Naive thymus-derived CD8-positive, alpha-beta T cell (primary cell): Measurements from ENCODE around the gene IL17A. TPM values are rescaled to one million over a fixed set of nuclear protein-coding genes. Genes with fewer than 3 reads are reported as not detected.

ENCODE experiments used
- ATAC-seq, 2 donors: fragments of 150-1000 bp; cut with Tn5 transposase in 1 of 2; sonication (Bioruptor Pico), chemical (Tn5 transposase) in 1 of 2; 1 replicate in 1 of 2; 2 replicates in 1 of 2; pipeline ENCODE4 v1.10.0; 2021; ENCODE audit warnings: mild to moderate bottlenecking in 2 of 2, moderate library complexity in 2 of 2
- POLR2A ChIA-PET: fragments of 350-600 bp; sonication (Branson Sonifier 250); formaldehyde crosslinking; loops from one replicate; lab custom pipeline; 2021; ENCODE audit warnings: antibody characterized with exemption; lab: Charles Lee
- DNase-seq, 10 donors: peaks; one replicate each; pipeline versions ENCODE4 v3.0.0 to v3.0.0-alpha.2; 2020 to 2022
- H3K27ac Mint-ChIP-seq, 10 donors: one replicate each; pipeline ENCODE4 v1.8.0; 2020 to 2022; ENCODE audit warnings: mild to moderate bottlenecking in 10 of 10, mixed read lengths in 10 of 10, moderate library complexity in 4 of 10, inconsistent platforms in 1 of 10
- H3K27me3 Mint-ChIP-seq, 5 donors: one replicate each; pipeline ENCODE4 v1.8.0; 2021 to 2022; ENCODE audit warnings: mixed read lengths in 5 of 5
- H3K36me3 Mint-ChIP-seq, 3 donors: one replicate each; pipeline ENCODE4 v1.8.0; 2020 to 2022; ENCODE audit warnings: mixed read lengths in 3 of 3, mild to moderate bottlenecking in 2 of 3, inconsistent platforms in 1 of 3
- H3K4me1 Mint-ChIP-seq, 4 donors: one replicate each; pipeline ENCODE4 v1.8.0; 2021 to 2022; ENCODE audit warnings: mixed read lengths in 4 of 4
- H3K4me3 Mint-ChIP-seq, 10 donors: one replicate each; pipeline ENCODE4 v1.8.0; 2020 to 2022; ENCODE audit warnings: mild to moderate bottlenecking in 10 of 10, mixed read lengths in 10 of 10, moderate library complexity in 6 of 10, inconsistent platforms in 1 of 10
- H3K9me3 Mint-ChIP-seq, 9 donors: one replicate each; pipeline ENCODE4 v1.8.0; 2020 to 2022; ENCODE audit warnings: mixed read lengths in 9 of 9, mild to moderate bottlenecking in 3 of 9, inconsistent platforms in 1 of 9, moderate library complexity in 1 of 9
- microRNA-seq: library from miRNA; unstranded; fragments of <30 nt; microRNA quantifications from one replicate; pipeline ENCODE4 v1.2.0, GENCODE V29; 2022; ENCODE audit warnings: borderline microRNAs expressed
- polyA plus RNA-seq, 3 donors: library from polyadenylated mRNA; unstranded; fragments of 300-500 nt; fragmentation: Illumina TruSeq; gene quantifications; one replicate each; pipeline ENCODE4 v1.2.3, GENCODE V29; 2021
- total RNA-seq, 8 experiments: library from RNA in 2 of 8; stranded (reverse) in 2 of 8; gene quantifications; one replicate each; pipeline ENCODE4 v1.2.3 and lab custom pipeline; 2021 to 2026

Gene IL17A
- total and polyA plus RNA-seq, 5 experiments from 2014 or later = not detected

- H3K27me3 Mint-ChIP-seq = peaks cover 3 to 26% (median 13%) of the 10 kb centered on the region in 5 donors
- H3K27ac Mint-ChIP-seq = no peak overlapping the region
Measured at GRCh38 chr6:52233975-52234823, 48.0 kb downstream of the IL17A start.

More at GRCh38 chr6:52233975-52234823, 48.0 kb downstream of the IL17A start:
- Mint-ChIP-seq H3K4me3 (no peak overlapping the region), H3K4me1 (no peaks in the 10 kb centered on the region), H3K9me3 (no peaks in the 10 kb centered on the region), H3K36me3 (no peaks in the 10 kb centered on the region)
- no peak for ATAC-seq
- no peak for DNase-seq
- POLR2A ChIA-PET = no interaction called here

Small RNA genes lying within 50 kb of the gene (microRNA-seq; reads per million reads assigned to microRNA genes)
- not detected for gene MIR133B
- 1.0 reads per million for gene MIR206

Other genes starting within 250 kb of the IL17A start
- not detected for gene PKHD1, start 98.8 kb upstream of the IL17A start, total RNA-seq
- not detected for gene PKHD1, start 98.8 kb upstream of the IL17A start, polyA plus RNA-seq
- not detected for gene IL17F, start 58.1 kb downstream of the IL17A start, total RNA-seq
- gene IL17F, start 58.1 kb downstream of the IL17A start, polyA plus RNA-seq = under 1 TPM in 2 of 3 donors, not detected in 1; 0.21 to 0.34 TPM
- 10 to 100 TPM; 47.4 to 48.9 TPM for gene MCM3, start 98.4 kb downstream of the IL17A start, total RNA-seq
- 10 to 100 TPM; 45.5 to 63.5 (median 57.7) TPM for gene MCM3, start 98.4 kb downstream of the IL17A start, polyA plus RNA-seq
- 10 to 100 TPM; 28.9 to 31.7 TPM for gene PAQR8, start 175.8 kb downstream of the IL17A start, total RNA-seq
- gene PAQR8, start 175.8 kb downstream of the IL17A start, polyA plus RNA-seq = 10 to 100 TPM; 14.3 to 35.0 (median 30.6) TPM
- 10 to 100 TPM; 13.0 to 15.5 TPM for gene EFHC1, start 234.0 kb downstream of the IL17A start, total RNA-seq
- gene EFHC1, start 234.0 kb downstream of the IL17A start, polyA plus RNA-seq = 1 to 10 TPM; 2.5 to 5.1 (median 2.9) TPM